Natural killer cell treated with Interleukin-12 subunit alpha and Interleukin-12 subunit beta and Interleukin-15 and Interleukin-18, amount 100 ng/mL, for 72 hours (primary cell): ENCODE data around the gene CCDC134. TPM values are rescaled to one million over a fixed set of nuclear protein-coding genes. Genes with fewer than 3 reads are reported as not detected.
A peak's percentile ranks its signal among the peaks of the same experiment; 100 is the strongest.
"Not testable (repeated sequence)": the region's sequence is repeated elsewhere in the genome, so short reads cannot be mapped to it uniquely, and the experiment has no call there.

Experiments
- ATAC-seq, 2 donors: fragments of 150-1000 bp; cut with Tn5 transposase in 1 of 2; sonication (Bioruptor Pico), chemical (Tn5 transposase) in 1 of 2; 2 replicates each; pipeline ENCODE4 v1.10.0; 2021
- DNase-seq: peaks from one replicate; pipeline ENCODE4 v3.0.0; 2022; ENCODE audit warnings: low spot score
- H3K27ac Mint-ChIP-seq, 2 donors: 1 replicate in 1 of 2; 2 replicates in 1 of 2; pipeline ENCODE4 v1.8.0; 2022; ENCODE audit warnings: mixed read lengths in 2 of 2, mild to moderate bottlenecking in 1 of 2, moderate library complexity in 1 of 2
- H3K27me3 Mint-ChIP-seq, 2 donors: 1 replicate in 1 of 2; 2 replicates in 1 of 2; pipeline ENCODE4 v1.8.0; 2022; ENCODE audit warnings: mixed read lengths in 2 of 2
- H3K36me3 Mint-ChIP-seq: one replicate; pipeline ENCODE4 v1.8.0; 2022; ENCODE audit warnings: mixed read lengths
- H3K4me1 Mint-ChIP-seq, 2 donors: 1 replicate in 1 of 2; 2 replicates in 1 of 2; pipeline ENCODE4 v1.8.0; 2022; ENCODE audit warnings: low read depth in 2 of 2, mixed read lengths in 2 of 2, mild to moderate bottlenecking in 1 of 2
- H3K4me3 Mint-ChIP-seq: one replicate; pipeline ENCODE4 v1.8.0; 2022; ENCODE audit warnings: mixed read lengths
- H3K9me3 Mint-ChIP-seq: 2 replicates; pipeline ENCODE4 v1.8.0; 2022; ENCODE audit warnings: mixed read lengths
- total RNA-seq, 2 donors: library from RNA; stranded (reverse); gene quantifications; one replicate each; pipeline ENCODE4 v1.2.3, GENCODE V29; 2022

The CCDC134 gene
- total RNA-seq, 2 donors from 2014 or later: 25.1 to 26.3 TPM

GRCh38 chr22:41834005-41834944 lies 33.8 kb downstream of the CCDC134 start:
- H3K27me3 Mint-ChIP-seq: no peaks in the 10 kb centered on the region
- DNase-seq: no peak
- peak overlapping the region; percentile 82 to 96 for H3K27ac Mint-ChIP-seq
- H3K9me3 Mint-ChIP-seq: no peaks in the 10 kb centered on the region
- H3K4me3 Mint-ChIP-seq: peak overlapping the region; percentile 96
- H3K36me3 Mint-ChIP-seq: peaks cover 33% of the 10 kb centered on the region
- no peak for ATAC-seq
- H3K4me1 Mint-ChIP-seq: peaks cover 48 to 51% of the 10 kb centered on the region in 2 donors

- not testable (repeated sequence) for H3K27me3 Mint-ChIP-seq, DNase-seq, ATAC-seq, H3K9me3 Mint-ChIP-seq, H3K4me3 Mint-ChIP-seq
- Mint-ChIP-seq H3K36me3 (peaks cover 39% of the 10 kb centered on the region), H3K4me1 (peaks cover 51 to 59% of the 10 kb centered on the region in 2 donors), H3K27ac (peak overlapping the region; percentile 6 to 68)
Measured at GRCh38 chr22:41835462-41835861, 35.0 kb downstream of the CCDC134 start.

GRCh38 chr22:41836551-41836950 lies 36.1 kb downstream of the CCDC134 start:
- ATAC-seq (no peak), DNase-seq (no peak)
- H3K9me3 Mint-ChIP-seq: no peaks in the 10 kb centered on the region
- H3K36me3 Mint-ChIP-seq: peaks cover 42% of the 10 kb centered on the region
- peaks cover 51 to 59% of the 10 kb centered on the region in 2 donors for H3K4me1 Mint-ChIP-seq
- H3K27ac Mint-ChIP-seq: peak overlapping the region; percentile 6 to 68
- no peaks in the 10 kb centered on the region for H3K27me3 Mint-ChIP-seq
- H3K4me3 Mint-ChIP-seq: no peak overlapping the region

- Mint-ChIP-seq H3K9me3 (no peaks in the 10 kb centered on the region), H3K27ac (peak overlapping the region; percentile 33 to 39), H3K4me3 (no peak overlapping the region), H3K27me3 (no peaks in the 10 kb centered on the region), H3K36me3 (peaks cover 43% of the 10 kb centered on the region), H3K4me1 (peaks cover 56 to 62% of the 10 kb centered on the region in 2 donors)
- no peak for DNase-seq
- ATAC-seq: no peak
Measured at GRCh38 chr22:41838842-41839618, 38.6 kb downstream of the CCDC134 start.

- peaks cover 38% of the 10 kb centered on the region for H3K36me3 Mint-ChIP-seq
- ATAC-seq (no peak), DNase-seq (no peak)
- no peak overlapping the region for H3K4me3 Mint-ChIP-seq
- H3K27ac Mint-ChIP-seq: peak overlapping the region; percentile 38 to 46
- peaks cover 55 to 62% of the 10 kb centered on the region in 2 donors for H3K4me1 Mint-ChIP-seq
- H3K9me3 Mint-ChIP-seq: no peaks in the 10 kb centered on the region
- no peaks in the 10 kb centered on the region for H3K27me3 Mint-ChIP-seq
Measured at GRCh38 chr22:41840216-41840615, 39.7 kb downstream of the CCDC134 start.

GRCh38 chr22:41841085-41841712 lies 40.7 kb downstream of the CCDC134 start:
- H3K4me1 Mint-ChIP-seq: peaks cover 59 to 67% of the 10 kb centered on the region in 2 donors
- no peak overlapping the region for H3K4me3 Mint-ChIP-seq
- H3K36me3 Mint-ChIP-seq: peaks cover 34% of the 10 kb centered on the region
- peak overlapping the region; percentile 38 to 46 for H3K27ac Mint-ChIP-seq
- DNase-seq (no peak), ATAC-seq (no peak)
- H3K9me3 Mint-ChIP-seq: no peaks in the 10 kb centered on the region
- no peaks in the 10 kb centered on the region for H3K27me3 Mint-ChIP-seq

GRCh38 chr22:41842996-41843970 lies 42.8 kb downstream of the CCDC134 start:
- H3K27ac Mint-ChIP-seq: peak overlapping the region in 1 of 2 donors; percentile 31
- no peak overlapping the region for H3K4me3 Mint-ChIP-seq
- DNase-seq (no peak), ATAC-seq (peak; percentile 72 to 85)
- no peaks in the 10 kb centered on the region for H3K27me3 Mint-ChIP-seq
- no peaks in the 10 kb centered on the region for H3K9me3 Mint-ChIP-seq
- H3K36me3 Mint-ChIP-seq: peaks cover 19% of the 10 kb centered on the region
- peaks cover 61 to 65% of the 10 kb centered on the region in 2 donors for H3K4me1 Mint-ChIP-seq

- Mint-ChIP-seq H3K4me3 (no peak overlapping the region), H3K9me3 (no peaks in the 10 kb centered on the region), H3K4me1 (peaks cover 60 to 67% of the 10 kb centered on the region in 2 donors), H3K27ac (peak overlapping the region in 1 of 2 donors; percentile 29), H3K36me3 (peaks cover 15% of the 10 kb centered on the region), H3K27me3 (no peaks in the 10 kb centered on the region)
- ATAC-seq: no peak
- DNase-seq: no peak
Measured at GRCh38 chr22:41844036-41844435, 43.6 kb downstream of the CCDC134 start.

GRCh38 chr22:41844513-41844912 lies 44.0 kb downstream of the CCDC134 start:
- no peaks in the 10 kb centered on the region for H3K9me3 Mint-ChIP-seq
- no peak for DNase-seq
- H3K27ac Mint-ChIP-seq: peak overlapping the region in 1 of 2 donors; percentile 29
- H3K27me3 Mint-ChIP-seq: no peaks in the 10 kb centered on the region
- ATAC-seq: no peak
- H3K4me3 Mint-ChIP-seq: no peak overlapping the region
- peaks cover 11% of the 10 kb centered on the region for H3K36me3 Mint-ChIP-seq
- peaks cover 57 to 62% of the 10 kb centered on the region in 2 donors for H3K4me1 Mint-ChIP-seq

- H3K4me1 Mint-ChIP-seq: peaks cover 51 to 55% of the 10 kb centered on the region in 2 donors
- H3K27ac Mint-ChIP-seq: peak overlapping the region; percentile 3 to 76
- ATAC-seq: no peak
- no peak overlapping the region for H3K4me3 Mint-ChIP-seq
- H3K36me3 Mint-ChIP-seq: peaks cover 5% of the 10 kb centered on the region
- DNase-seq: no peak
- H3K9me3 Mint-ChIP-seq: no peaks in the 10 kb centered on the region
- no peaks in the 10 kb centered on the region for H3K27me3 Mint-ChIP-seq
Measured at GRCh38 chr22:41845380-41846267, 45.1 kb downstream of the CCDC134 start.

- Mint-ChIP-seq H3K4me1 (peaks cover 47 to 51% of the 10 kb centered on the region in 2 donors), H3K27ac (peak overlapping the region; percentile 3 to 76), H3K36me3 (peaks cover 4% of the 10 kb centered on the region), H3K9me3 (no peaks in the 10 kb centered on the region), H3K4me3 (peak overlapping the region; percentile 9), H3K27me3 (no peaks in the 10 kb centered on the region)
- no peak for ATAC-seq
- no peak for DNase-seq
Measured at GRCh38 chr22:41846268-41846987, 45.9 kb downstream of the CCDC134 start.
